ENCODE data around the gene MTRR.

The MTRR gene

GRCh38 chr5:7941692-7942091, 72.7 kb downstream of the MTRR start:
- peaks cover 0 to 3% (median 0%) of the 10 kb centered on the region in 5 experiments for H3K27me3 ChIP-seq (replicated peaks in 2 of 5; ENCODE audit: control insufficient read depth in 4 of 5, insufficient read depth in 5 of 5, low read length in 4 of 5)
- ChIA-PET POLR2A (no interaction called here), CTCF (interaction anchor here (1.0 kb wide), 1 partner anchor 9 kb away, joined by 3 read pairs; no protein-coding TSS in a partner anchor)
- H3K4me1 ChIP-seq (ENCODE audit: control extremely low read depth in 1 of 4, control insufficient read depth in 4 of 4, insufficient read depth in 4 of 4, low read length in 3 of 4), result no peaks in the 10 kb centered on the region
- H3K4me3 ChIP-seq (ENCODE audit: control insufficient read depth in 1 of 7, extremely low read depth in 1 of 7, insufficient read depth in 4 of 7, low read depth in 2 of 7, low read length in 6 of 7), result no peak overlapping the region
- 97% methylated on average over 3 of the region's 3 CpGs for WGBS (ENCODE audit: insufficient coverage)
- no peak overlapping the region for H3K27ac ChIP-seq (ENCODE audit: insufficient read depth in 1 of 2, low read depth in 1 of 2, low read length in 2 of 2, poor library complexity in 1 of 2, severe bottlenecking in 2 of 2)
- H3K9me3 ChIP-seq (ENCODE audit: control extremely low read depth in 1 of 5, control insufficient read depth in 4 of 5, insufficient read depth in 2 of 5, low read depth in 1 of 5, low read length in 4 of 5), result no peaks in the 10 kb centered on the region
- DNase-seq, result no peak
- no peaks in the 10 kb centered on the region for H3K36me3 ChIP-seq (ENCODE audit: control insufficient read depth in 4 of 4, insufficient read depth in 4 of 4, low read length in 3 of 4)

GRCh38 chr5:7947301-7947700, 78.4 kb downstream of the MTRR start:
- Histone ChIP-seq H3K27ac (ENCODE audit: insufficient read depth in 1 of 2, low read depth in 1 of 2, low read length in 2 of 2, poor library complexity in 1 of 2, severe bottlenecking in 2 of 2) (no peak overlapping the region), H3K36me3 (ENCODE audit: control insufficient read depth in 4 of 4, insufficient read depth in 4 of 4, low read length in 3 of 4) (no peaks in the 10 kb centered on the region), H3K9me3 (ENCODE audit: control extremely low read depth in 1 of 5, control insufficient read depth in 4 of 5, insufficient read depth in 2 of 5, low read depth in 1 of 5, low read length in 4 of 5) (no peaks in the 10 kb centered on the region), H3K4me1 (ENCODE audit: control extremely low read depth in 1 of 4, control insufficient read depth in 4 of 4, insufficient read depth in 4 of 4, low read length in 3 of 4) (no peaks in the 10 kb centered on the region), H3K4me3 (ENCODE audit: control insufficient read depth in 1 of 7, extremely low read depth in 1 of 7, insufficient read depth in 4 of 7, low read depth in 2 of 7, low read length in 6 of 7) (no peak overlapping the region), H3K27me3 (replicated peaks in 2 of 5; ENCODE audit: control insufficient read depth in 4 of 5, insufficient read depth in 5 of 5, low read length in 4 of 5) (no peaks in the 10 kb centered on the region)
- CTCF ChIA-PET, result no interaction called here
- POLR2A ChIA-PET, result no interaction called here
- no peak for DNase-seq
- WGBS (ENCODE audit: insufficient coverage), result 74% methylated on average over 2 of the region's 4 CpGs
